OCI-LY1 (cell line): Measurements from ENCODE around the gene SMIM33.

Source experiments
- EZH2 ChIP-seq: fragments of 200-600 bp; sonication (generic), shearing (Covaris generic); IDR thresholded peaks from 2 replicates; pipeline ENCODE4 v1.8.0; 2017; ENCODE audit warnings: borderline replicate concordance, mixed run types, mild to moderate bottlenecking, antibody characterized with exemption, low read length, moderate library complexity, mixed read lengths
- TF ChIP-seq, protein P1 (sequence below): fragments of 200-600 bp; sonication (generic), shearing (Covaris generic); IDR thresholded peaks from 2 replicates; pipeline ENCODE4 v1.5.1; 2017; ENCODE audit warnings: mild to moderate bottlenecking, antibody characterized with exemption, low read length, moderate library complexity, mixed read lengths

DNA sequence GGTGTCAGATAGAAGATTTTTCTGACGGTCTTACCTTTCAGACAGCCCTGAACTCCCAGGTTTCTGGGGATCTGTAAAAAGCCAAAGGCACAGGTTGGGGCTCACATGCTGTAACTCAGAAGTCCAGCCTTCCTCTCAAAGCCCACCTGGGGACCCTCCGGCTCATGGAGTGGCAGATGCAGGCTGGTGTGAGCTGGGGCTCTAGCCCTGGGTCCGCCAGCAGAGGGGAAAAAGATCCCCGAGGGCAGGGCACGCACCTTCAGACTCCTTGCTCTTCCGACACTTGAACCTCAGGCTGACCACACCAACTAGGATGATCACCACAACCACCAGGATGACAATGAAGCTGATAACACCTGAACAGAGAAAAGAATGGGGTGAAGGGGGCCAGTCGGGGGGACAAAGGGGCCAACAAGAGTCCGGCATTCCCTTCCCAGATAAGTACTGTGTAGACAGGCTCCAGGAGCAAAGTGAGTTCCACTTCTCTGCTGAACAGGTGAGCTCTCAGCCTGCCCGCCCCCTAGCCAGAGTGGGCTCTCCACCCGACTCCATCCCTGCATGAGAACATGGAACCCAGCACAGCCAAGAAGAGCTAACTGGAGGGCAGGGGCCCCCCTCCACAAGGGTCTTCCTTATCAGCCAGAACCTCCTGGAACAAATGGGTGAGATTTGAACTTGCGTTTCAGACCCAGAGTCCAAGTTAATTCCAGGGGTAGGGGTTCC is 16.1 kb upstream of the SMIM33 start:
- TF ChIP-seq EZH2 = no peak
- TF ChIP-seq, protein P1, sequence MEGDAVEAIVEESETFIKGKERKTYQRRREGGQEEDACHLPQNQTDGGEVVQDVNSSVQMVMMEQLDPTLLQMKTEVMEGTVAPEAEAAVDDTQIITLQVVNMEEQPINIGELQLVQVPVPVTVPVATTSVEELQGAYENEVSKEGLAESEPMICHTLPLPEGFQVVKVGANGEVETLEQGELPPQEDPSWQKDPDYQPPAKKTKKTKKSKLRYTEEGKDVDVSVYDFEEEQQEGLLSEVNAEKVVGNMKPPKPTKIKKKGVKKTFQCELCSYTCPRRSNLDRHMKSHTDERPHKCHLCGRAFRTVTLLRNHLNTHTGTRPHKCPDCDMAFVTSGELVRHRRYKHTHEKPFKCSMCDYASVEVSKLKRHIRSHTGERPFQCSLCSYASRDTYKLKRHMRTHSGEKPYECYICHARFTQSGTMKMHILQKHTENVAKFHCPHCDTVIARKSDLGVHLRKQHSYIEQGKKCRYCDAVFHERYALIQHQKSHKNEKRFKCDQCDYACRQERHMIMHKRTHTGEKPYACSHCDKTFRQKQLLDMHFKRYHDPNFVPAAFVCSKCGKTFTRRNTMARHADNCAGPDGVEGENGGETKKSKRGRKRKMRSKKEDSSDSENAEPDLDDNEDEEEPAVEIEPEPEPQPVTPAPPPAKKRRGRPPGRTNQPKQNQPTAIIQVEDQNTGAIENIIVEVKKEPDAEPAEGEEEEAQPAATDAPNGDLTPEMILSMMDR = no peak
